Muscle of arm (tissue), 12 donors: ENCODE measurements around the gene RFLNA. TPM values are rescaled to one million over a fixed set of nuclear protein-coding genes. Genes with fewer than 3 reads are reported as not detected.
"Not testable (repeated sequence)": the region's sequence is repeated elsewhere in the genome, so short reads cannot be mapped to it uniquely, and the experiment has no call there.

ENCODE experiments used
- DNase-seq: peaks from one replicate; pipeline ENCODE4 v3.0.0-alpha.2; 2013
- polyA plus RNA-seq, 12 donors: library from polyadenylated mRNA; unstranded; fragments of 120-200 nt; gene quantifications; one replicate each; pipeline ENCODE4 v1.2.1, GENCODE V29; 2013; ENCODE audit not compliant: insufficient read length in 12 of 12

The RFLNA gene
- polyA plus RNA-seq, 12 donors, result 3.2 to 21.8 (median 5.8) TPM; not detected in 1

- no peak for DNase-seq
Measured at GRCh38 chr12:124318278-124319020, 23.6 kb downstream of the RFLNA start.

GRCh38 chr12:124319368-124320050 lies 24.6 kb downstream of the RFLNA start:
- no peak for DNase-seq

- peak; percentile 67 for DNase-seq
Measured at GRCh38 chr12:124321040-124321481, 26.2 kb downstream of the RFLNA start.

GRCh38 chr12:124321556-124322270 lies 26.8 kb downstream of the RFLNA start:
- no peak for DNase-seq

GRCh38 chr12:124322271-124322998 lies 27.5 kb downstream of the RFLNA start:
- no peak for DNase-seq

GRCh38 chr12:124322999-124323328 lies 28.1 kb downstream of the RFLNA start:
- not testable (repeated sequence) for DNase-seq

GRCh38 chr12:124323771-124324530 lies 29.1 kb downstream of the RFLNA start:
- DNase-seq, result no peak

GRCh38 chr12:124324803-124325705 lies 30.2 kb downstream of the RFLNA start:
- no peak for DNase-seq

GRCh38 chr12:124326104-124326503 lies 31.2 kb downstream of the RFLNA start:
- DNase-seq, result no peak

GRCh38 chr12:124326871-124327270 lies 32.0 kb downstream of the RFLNA start:
- no peak for DNase-seq

- no peak for DNase-seq
Measured at GRCh38 chr12:124327362-124328043, 32.6 kb downstream of the RFLNA start.

GRCh38 chr12:124328116-124328515 lies 33.2 kb downstream of the RFLNA start:
- DNase-seq, result no peak

GRCh38 chr12:124328636-124329035 lies 33.7 kb downstream of the RFLNA start:
- no peak for DNase-seq

- no peak for DNase-seq
Measured at GRCh38 chr12:124332058-124332672, 37.3 kb downstream of the RFLNA start.

GRCh38 chr12:124332900-124333299 lies 38.0 kb downstream of the RFLNA start:
- no peak for DNase-seq

GRCh38 chr12:124333724-124334123 lies 38.8 kb downstream of the RFLNA start:
- no peak for DNase-seq

- no peak for DNase-seq
Measured at GRCh38 chr12:124334266-124334665, 39.4 kb downstream of the RFLNA start.

GRCh38 chr12:124334976-124335375 lies 40.1 kb downstream of the RFLNA start:
- DNase-seq, result no peak
